ENCODE data around the gene EIF4G3.

GRCh38 chr1:21058035-21058793 lies 118.5 kb downstream of the EIF4G3 start:
- TF ChIP-seq EZH2 (optimal IDR thresholded peaks at IDR 0.05; ENCODE audit: low read depth, low read length) (no peak), CTCF (IDR thresholded peaks at IDR 0.05; ENCODE audit: low read length) (no peak), EZH2phosphoT487 (IDR thresholded peaks at IDR 0.05; ENCODE audit: low read length) (no peak)
